IMR-90 (cell line): ENCODE measurements around the gene GLIPR1L2. TPM values are rescaled to one million over a fixed set of nuclear protein-coding genes. Genes with fewer than 3 reads are reported as not detected.

ENCODE experiments used
- ATAC-seq: fragments of 200-7000 bp; cut with Tn5 transposase; 2 replicates; pipeline ENCODE4 v1.9.1; 2020; ENCODE audit warnings: low read depth, mild to moderate bottlenecking, moderate library complexity
- BruUV-seq: library from RNA; stranded (reverse); fragments of 400-500 nt; replicated peaks from 2 replicates; lab custom pipeline; 2021; lab: Mats Ljungman, UMichigan
- CTCF ChIA-PET: fragments of 300-600 bp; formaldehyde crosslinking; extraction: SDS; loops from one replicate; lab custom pipeline; 2021; ENCODE audit warnings: antibody characterized with exemption; lab: Yijun Ruan, JAX
- POLR2A ChIA-PET: fragments of 300-600 bp; sonication (Branson Sonifier 250); formaldehyde crosslinking; loops from one replicate; lab custom pipeline; 2022; ENCODE audit warnings: antibody characterized with exemption; ENCODE audit not compliant: unreplicated experiment; lab: Charles Lee
- DNase-seq: peaks from one replicate; pipeline ENCODE4 v3.0.0; 2013
- H2AFZ ChIP-seq: replicated peaks from 2 replicates; pipeline ENCODE3; 2013; ENCODE audit warnings: low read length, mild to moderate bottlenecking; ENCODE audit not compliant: poor library complexity
- H2AK5ac ChIP-seq: 2 replicates; pipeline ENCODE4 v1.6.1; 2013; ENCODE audit warnings: low read depth, low read length, inconsistent platforms
- H2AK9ac ChIP-seq: replicated peaks from 2 replicates; pipeline ENCODE3; 2013; ENCODE audit warnings: mild to moderate bottlenecking, low read depth, low read length, moderate library complexity; ENCODE audit not compliant: poor library complexity
- H2BK120ac ChIP-seq: 2 replicates; pipeline ENCODE4 v1.6.1; 2013; ENCODE audit warnings: low read depth, low read length, inconsistent platforms
- H2BK15ac ChIP-seq: 3 replicates; pipeline ENCODE4 v1.6.1; 2013; ENCODE audit warnings: low read depth, low read length, inconsistent platforms
- H2BK20ac ChIP-seq: 2 replicates; pipeline ENCODE4 v1.6.1; 2013; ENCODE audit warnings: low read depth, mild to moderate bottlenecking, inconsistent platforms, low read length, moderate library complexity
- H2BK5ac ChIP-seq: 2 replicates; pipeline ENCODE4 v1.6.1; 2013; ENCODE audit warnings: mild to moderate bottlenecking, low read depth, low read length, inconsistent platforms; ENCODE audit not compliant: poor library complexity, severe bottlenecking
- H3K14ac ChIP-seq: replicated peaks from 2 replicates; pipeline ENCODE4 v1.6.1; 2013; ENCODE audit warnings: low read depth, low read length, inconsistent platforms
- H3K18ac ChIP-seq: 2 replicates; pipeline ENCODE4 v1.6.1; 2013; ENCODE audit warnings: low read depth, low read length, control low read depth
- H3K23ac ChIP-seq: 2 replicates; pipeline ENCODE4 v1.6.1; 2013; ENCODE audit warnings: low read depth, low read length, inconsistent platforms
- H3K27ac ChIP-seq: 2 replicates; pipeline ENCODE4 v1.5.1; 2013; ENCODE audit warnings: mild to moderate bottlenecking, control low read depth, low read length; ENCODE audit not compliant: insufficient read depth
- H3K27me3 ChIP-seq: 2 replicates; pipeline ENCODE4 v1.6.1; 2013; ENCODE audit warnings: low read length; ENCODE audit not compliant: control insufficient read depth, insufficient read depth
- H3K36me3 ChIP-seq: 2 replicates; pipeline ENCODE4 v1.6.1; 2013; ENCODE audit warnings: low read length, mixed read lengths; ENCODE audit not compliant: control insufficient read depth, insufficient read depth
- H3K4ac ChIP-seq: 2 replicates; pipeline ENCODE4 v1.6.1; 2013; ENCODE audit warnings: low read depth, low read length, inconsistent platforms
- H3K4me1 ChIP-seq: 2 replicates; pipeline ENCODE4 v1.6.1; 2013; ENCODE audit warnings: low read length, mixed read lengths; ENCODE audit not compliant: control insufficient read depth, insufficient read depth
- H3K4me2 ChIP-seq: 2 replicates; pipeline ENCODE4 v1.6.1; 2013; ENCODE audit warnings: low read depth, mild to moderate bottlenecking, control low read depth, low read length, moderate library complexity
- H3K4me3 ChIP-seq: 2 replicates; pipeline ENCODE4 v1.5.1; 2013; ENCODE audit warnings: low read depth, mild to moderate bottlenecking, control low read depth, low read length, moderate library complexity; ENCODE audit not compliant: insufficient read depth
- H3K56ac ChIP-seq: 2 replicates; pipeline ENCODE4 v1.6.1; 2013; ENCODE audit warnings: low read length, inconsistent platforms; ENCODE audit not compliant: insufficient read depth; ENCODE audit errors: extremely low read depth
- H3K79me1 ChIP-seq, 2 experiments: 2 replicates each; pipeline ENCODE4 v1.6.1; 2013; ENCODE audit warnings: low read length in 2 of 2, inconsistent platforms in 1 of 2, low read depth in 1 of 2
- H3K9ac ChIP-seq: 2 replicates; pipeline ENCODE4 v1.6.1; 2013; ENCODE audit warnings: low read depth, low read length, control low read depth
- H3K9me1 ChIP-seq: 2 replicates; pipeline ENCODE4 v1.6.1; 2013; ENCODE audit warnings: low read length, inconsistent platforms; ENCODE audit not compliant: insufficient read depth
- H3K9me3 ChIP-seq: 2 replicates; pipeline ENCODE4 v1.6.1; 2013; ENCODE audit warnings: low read length; ENCODE audit not compliant: control insufficient read depth, insufficient read depth
- H4K20me1 ChIP-seq: 2 replicates; pipeline ENCODE4 v1.6.1; 2013; ENCODE audit warnings: low read length, inconsistent platforms; ENCODE audit not compliant: insufficient read depth
- H4K5ac ChIP-seq: 2 replicates; pipeline ENCODE4 v1.6.1; 2013; ENCODE audit warnings: mild to moderate bottlenecking, low read depth, low read length, control low read depth
- H4K8ac ChIP-seq, 2 experiments: 2 replicates each; pipeline ENCODE4 v1.6.1; 2013; ENCODE audit warnings: low read depth in 2 of 2, low read length in 2 of 2, control low read depth in 1 of 2, inconsistent platforms in 1 of 2
- H4K91ac ChIP-seq: 2 replicates; pipeline ENCODE4 v1.6.1; 2013; ENCODE audit warnings: low read depth, low read length, inconsistent platforms; ENCODE audit not compliant: insufficient read depth
- BHLHE40 ChIP-seq: fragments of 150-350 bp; IDR thresholded peaks from 2 replicates; pipeline ENCODE4 v1.6.1; 2016; ENCODE audit warnings: mild to moderate bottlenecking, low read depth, low read length
- CEBPB ChIP-seq: IDR thresholded peaks from 2 replicates; pipeline ENCODE4 v1.6.1; 2012; ENCODE audit warnings: low read depth, low read length, improper control_type of control experiment
- CHD1 ChIP-seq: IDR thresholded peaks from 2 replicates; pipeline ENCODE4 v1.6.1; 2012; ENCODE audit warnings: low read depth, low read length, improper control_type of control experiment
- CTCF ChIP-seq: conservative IDR thresholded peaks from 2 replicates; pipeline ENCODE4 v1.5.1; 2012; ENCODE audit warnings: mild to moderate bottlenecking, low read depth, low read length, improper control_type of control experiment
- FOS ChIP-seq: fragments of 150-350 bp; IDR thresholded peaks from 2 replicates; pipeline ENCODE4 v1.6.1; 2016; ENCODE audit warnings: low read depth, low read length
- MAFK ChIP-seq: IDR thresholded peaks from 2 replicates; pipeline ENCODE4 v1.6.1; 2012; ENCODE audit warnings: low read depth, low read length, improper control_type of control experiment
- MAZ ChIP-seq: IDR thresholded peaks from 2 replicates; pipeline ENCODE4 v1.6.1; 2012; ENCODE audit warnings: low read depth, mild to moderate bottlenecking, low read length, improper control_type of control experiment, moderate library complexity, borderline replicate concordance
- MXI1 ChIP-seq: IDR thresholded peaks from 2 replicates; pipeline ENCODE4 v1.6.1; 2012; ENCODE audit warnings: low read depth, mild to moderate bottlenecking, low read length, moderate library complexity, borderline replicate concordance
- NFE2L2 ChIP-seq: fragments of 150-350 bp; IDR thresholded peaks from 2 replicates; pipeline ENCODE4 v1.6.1; 2016; ENCODE audit warnings: low read depth, mild to moderate bottlenecking, low read length
- POLR2A ChIP-seq: IDR thresholded peaks from 2 replicates; pipeline ENCODE4 v1.6.1; 2012; ENCODE audit warnings: mild to moderate bottlenecking, low read depth, low read length
- RAD21 ChIP-seq: IDR thresholded peaks from 2 replicates; pipeline ENCODE4 v1.6.1; 2012; ENCODE audit warnings: low read length, improper control_type of control experiment
- RCOR1 ChIP-seq: IDR thresholded peaks from 2 replicates; pipeline ENCODE4 v1.6.1; 2012; ENCODE audit warnings: mild to moderate bottlenecking, low read length, improper control_type of control experiment; ENCODE audit not compliant: insufficient replicate concordance
- RFX5 ChIP-seq: IDR thresholded peaks from 2 replicates; pipeline ENCODE4 v1.8.0; 2012; ENCODE audit warnings: low read depth, mild to moderate bottlenecking, low read length, moderate library complexity
- SMC3 ChIP-seq: fragments of 150-350 bp; IDR thresholded peaks from 2 replicates; pipeline ENCODE4 v1.6.1; 2016; ENCODE audit warnings: low read depth, mild to moderate bottlenecking, antibody characterized with exemption, low read length, moderate library complexity
- dilution Hi-C: fragments of 300-500 bp; cut with HindIII; formaldehyde crosslinking; loops from one replicate; pipeline ENCODE4 v1.14.3; 2018; ENCODE audit warnings: low sequenced_read_pairs; ENCODE audit not compliant: unreplicated experiment
- in situ Hi-C: fragments of 300-500 bp; cut with MboI; formaldehyde crosslinking; loops from 3 replicates; pipeline ENCODE4 v1.14.3; 2019; ENCODE audit warnings: low sequenced_read_pairs, inconsistent platforms, mixed read lengths
- intact Hi-C: fragments of 100-400 bp; cut with micrococcal nuclease; formaldehyde crosslinking; loops from 2 replicates; pipeline ENCODE4 v1.10.0; 2022
- polyA plus RNA-seq, 3 experiments: library from polyadenylated mRNA; depleted of rRNA; stranded (reverse); fragments of >200 nt; gene quantifications; 2 replicates each; pipeline ENCODE4 v1.2.3, GENCODE V29; 2012; ENCODE audit warnings: low replicate concordance in 1 of 3
- total RNA-seq: library from RNA; depleted of rRNA; stranded (reverse); fragments of >200 nt; gene quantifications from 2 replicates; pipeline ENCODE4 v1.2.3, GENCODE V29; 2012
- TF ChIP-seq, protein P1 (sequence below): fragments of 150-350 bp; IDR thresholded peaks from 2 replicates; pipeline ENCODE4 v1.6.1; 2016; ENCODE audit warnings: low read depth, mild to moderate bottlenecking, low read length, moderate library complexity, borderline replicate concordance
- TF ChIP-seq, protein P2 (sequence below): fragments of 150-350 bp; IDR thresholded peaks from 2 replicates; pipeline ENCODE4 v1.6.1; 2017; ENCODE audit warnings: mild to moderate bottlenecking, antibody characterized with exemption, low read length, low read depth

Gene GLIPR1L2
- total and polyA plus RNA-seq, 2 of the 4 experiments (the other 2 are of a cell fraction), result 0.07 TPM; not detected in 1

DNA sequence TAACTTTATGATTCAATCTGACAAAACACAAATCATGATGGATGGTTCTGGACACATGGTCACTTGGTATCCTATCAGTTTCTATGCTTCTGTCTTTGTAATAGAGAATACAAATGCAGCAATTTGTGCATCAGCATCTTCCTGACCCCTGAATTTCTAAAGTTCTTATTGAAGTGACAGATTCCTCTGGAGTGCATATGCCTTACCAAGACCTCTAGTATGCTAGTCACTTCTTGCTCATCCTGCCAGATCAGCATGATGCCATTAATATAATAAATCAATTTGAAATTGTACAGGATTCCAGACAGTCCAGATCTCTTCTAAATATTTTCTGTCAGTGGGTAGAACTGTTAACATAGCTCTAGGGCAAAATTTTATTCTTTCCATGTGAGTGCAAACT lies 49.0 kb downstream of the GLIPR1L2 start:
- H2BK120ac ChIP-seq, result no peak overlapping the region
- dilution Hi-C loops, result no loop called here
- no peak overlapping the region for H3K23ac ChIP-seq
- H4K5ac ChIP-seq, result no peak overlapping the region
- no peak overlapping the region for H3K4me3 ChIP-seq
- ChIA-PET CTCF (no interaction called here), POLR2A (no interaction called here)
- 0 out of 2 replicates have a peak, but pooled peaks cover 3% of the 10 kb centered on the region for H3K9me1 ChIP-seq
- no peak overlapping the region for H3K4ac ChIP-seq
- ATAC-seq (no peak), DNase-seq (no peak)
- H3K9me3 ChIP-seq, result peaks cover 2% of the 10 kb centered on the region; the same call in 1 of the 2 replicates
- no peak overlapping the region for H3K27ac ChIP-seq
- no peak overlapping the region for H2AK9ac ChIP-seq
- no peak overlapping the region for H4K91ac ChIP-seq
- H3K56ac ChIP-seq, result no peak overlapping the region
- no peak overlapping the region for H2BK15ac ChIP-seq
- no peaks in the 10 kb centered on the region for H3K27me3 ChIP-seq
- peaks cover 2% of the 10 kb centered on the region for H3K4me1 ChIP-seq
- intact Hi-C loops, result no loop called here
- H4K20me1 ChIP-seq, result no peaks in the 10 kb centered on the region
- H3K9ac ChIP-seq, result no peak overlapping the region
- H2AFZ ChIP-seq, result no peak overlapping the region
- in situ Hi-C loops, result no loop called here
- no peak overlapping the region for H3K4me2 ChIP-seq
- no peak overlapping the region for H2BK5ac ChIP-seq
- TF ChIP-seq, protein P1, sequence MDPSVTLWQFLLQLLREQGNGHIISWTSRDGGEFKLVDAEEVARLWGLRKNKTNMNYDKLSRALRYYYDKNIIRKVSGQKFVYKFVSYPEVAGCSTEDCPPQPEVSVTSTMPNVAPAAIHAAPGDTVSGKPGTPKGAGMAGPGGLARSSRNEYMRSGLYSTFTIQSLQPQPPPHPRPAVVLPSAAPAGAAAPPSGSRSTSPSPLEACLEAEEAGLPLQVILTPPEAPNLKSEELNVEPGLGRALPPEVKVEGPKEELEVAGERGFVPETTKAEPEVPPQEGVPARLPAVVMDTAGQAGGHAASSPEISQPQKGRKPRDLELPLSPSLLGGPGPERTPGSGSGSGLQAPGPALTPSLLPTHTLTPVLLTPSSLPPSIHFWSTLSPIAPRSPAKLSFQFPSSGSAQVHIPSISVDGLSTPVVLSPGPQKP, result no peak
- TF ChIP-seq, protein P2, sequence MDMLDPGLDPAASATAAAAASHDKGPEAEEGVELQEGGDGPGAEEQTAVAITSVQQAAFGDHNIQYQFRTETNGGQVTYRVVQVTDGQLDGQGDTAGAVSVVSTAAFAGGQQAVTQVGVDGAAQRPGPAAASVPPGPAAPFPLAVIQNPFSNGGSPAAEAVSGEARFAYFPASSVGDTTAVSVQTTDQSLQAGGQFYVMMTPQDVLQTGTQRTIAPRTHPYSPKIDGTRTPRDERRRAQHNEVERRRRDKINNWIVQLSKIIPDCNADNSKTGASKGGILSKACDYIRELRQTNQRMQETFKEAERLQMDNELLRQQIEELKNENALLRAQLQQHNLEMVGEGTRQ, result no peak
- TF ChIP-seq RAD21 (no peak), MAFK (no peak), SMC3 (no peak), POLR2A (no peak), RFX5 (no peak), MXI1 (no peak), CHD1 (no peak), NFE2L2 (no peak), RCOR1 (no peak), MAZ (no peak), BHLHE40 (no peak), CTCF (no peak), CEBPB (no peak), FOS (no peak)
- no peak overlapping the region for H2AK5ac ChIP-seq
- no peak overlapping the region for H4K8ac ChIP-seq
- H3K18ac ChIP-seq, result no peak overlapping the region; the same call in 1 of the 2 replicates
- no TSS peak for BruUV-seq
- no peak overlapping the region for H2BK20ac ChIP-seq
- H3K14ac ChIP-seq, result no peak overlapping the region
- H3K36me3 ChIP-seq, result no peaks in the 10 kb centered on the region
- H3K79me1 ChIP-seq, result no peaks in the 10 kb centered on the region
